ENCODE data around the gene IFT22. TPM values are rescaled to one million over a fixed set of nuclear protein-coding genes. Genes with fewer than 3 reads are reported as not detected.
"Not testable (repeated sequence)": the region's sequence is repeated elsewhere in the genome, so short reads cannot be mapped to it uniquely, and the experiment has no call there.

IFT22 gene
- total RNA-seq, 1 experiment from 2014 or later: 98.7 TPM

DNA sequence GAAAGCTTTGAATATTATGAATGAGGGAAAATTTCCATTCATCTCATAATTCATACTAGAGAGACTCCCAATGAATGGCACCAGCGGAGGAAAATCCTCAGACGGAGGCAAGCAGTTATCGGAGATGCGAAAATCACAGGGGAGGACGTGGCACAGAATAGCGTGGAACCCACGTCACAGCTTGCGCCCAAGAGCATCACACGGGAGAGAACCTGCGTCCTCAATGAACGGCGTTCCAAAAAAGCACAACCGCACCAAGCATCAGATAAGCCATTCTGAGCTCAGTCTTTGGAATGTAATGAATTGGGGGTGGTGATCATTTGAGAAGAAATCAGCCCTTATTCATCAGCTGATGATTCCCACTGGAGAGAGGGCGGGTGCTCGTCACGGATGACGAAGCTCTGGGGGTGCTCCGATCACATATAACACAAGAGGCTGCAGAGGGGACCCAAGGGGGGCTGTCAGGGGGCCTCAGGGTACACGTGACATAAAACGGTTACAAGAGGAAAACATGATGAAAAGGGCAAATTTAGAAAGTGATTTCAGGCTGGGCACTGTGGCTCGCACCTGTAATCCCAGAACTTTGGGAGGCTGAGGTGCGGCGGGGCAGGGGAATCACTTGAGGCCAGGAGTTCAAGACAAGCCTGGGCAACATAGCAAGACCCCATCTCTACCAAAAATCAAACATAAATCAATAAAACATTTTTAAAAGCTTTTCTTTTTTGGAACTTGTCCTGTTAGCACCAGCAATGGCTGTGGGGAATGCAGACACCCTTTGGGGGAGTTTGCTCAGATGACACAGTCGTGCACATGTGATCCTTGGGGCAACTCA is 42.9 kb downstream of the IFT22 start:
- no peak for DNase-seq (ENCODE audit: low read depth)

- DNase-seq (ENCODE audit: low read depth): no peak
These were observed 44.5 kb downstream of the IFT22 start for GRCh38 chr7:101277155-101277554.

DNA sequence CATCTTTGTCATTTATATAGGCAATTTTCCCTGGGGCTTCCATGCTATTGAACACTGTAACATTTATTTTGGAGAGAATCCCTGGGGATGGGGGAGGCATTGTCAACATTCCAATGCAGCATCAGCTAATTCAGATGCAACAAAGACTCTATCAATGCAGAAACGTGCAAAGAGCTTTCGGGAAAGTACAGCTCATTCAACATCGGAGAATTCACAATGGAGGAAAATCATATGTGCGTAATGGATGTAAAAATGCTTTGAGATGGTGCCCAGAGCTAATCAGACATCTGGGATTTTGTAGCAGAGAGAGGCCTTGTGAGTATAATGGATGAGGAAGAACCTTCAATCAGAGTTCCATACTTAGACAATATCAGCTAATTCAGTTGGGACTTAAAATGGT is 48.4 kb downstream of the IFT22 start:
- DNase-seq (ENCODE audit: low read depth): no peak

DNA sequence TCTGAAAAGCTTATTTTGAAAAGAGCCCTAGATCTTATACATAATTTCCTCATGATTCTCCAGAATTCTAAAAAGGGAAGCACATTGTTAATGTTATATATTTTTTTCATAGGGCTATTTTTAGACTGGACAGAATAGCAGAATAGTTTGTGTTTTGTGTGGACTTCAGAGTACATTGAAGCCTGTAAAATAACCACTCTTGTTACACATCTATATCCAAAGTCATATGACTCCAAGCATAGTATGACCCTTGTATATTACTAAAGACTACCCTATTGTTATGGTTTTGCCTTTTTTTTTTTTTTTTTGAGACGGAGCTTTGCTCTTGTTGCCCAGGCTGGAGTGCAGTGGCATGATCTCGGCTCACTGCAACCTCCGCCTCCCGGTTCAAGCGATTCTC is 50.6 kb downstream of the IFT22 start:
- no peak for DNase-seq (ENCODE audit: low read depth)

- no peak for DNase-seq (ENCODE audit: low read depth)
These were observed 51.9 kb downstream of the IFT22 start for GRCh38 chr7:101269664-101270063.

DNA sequence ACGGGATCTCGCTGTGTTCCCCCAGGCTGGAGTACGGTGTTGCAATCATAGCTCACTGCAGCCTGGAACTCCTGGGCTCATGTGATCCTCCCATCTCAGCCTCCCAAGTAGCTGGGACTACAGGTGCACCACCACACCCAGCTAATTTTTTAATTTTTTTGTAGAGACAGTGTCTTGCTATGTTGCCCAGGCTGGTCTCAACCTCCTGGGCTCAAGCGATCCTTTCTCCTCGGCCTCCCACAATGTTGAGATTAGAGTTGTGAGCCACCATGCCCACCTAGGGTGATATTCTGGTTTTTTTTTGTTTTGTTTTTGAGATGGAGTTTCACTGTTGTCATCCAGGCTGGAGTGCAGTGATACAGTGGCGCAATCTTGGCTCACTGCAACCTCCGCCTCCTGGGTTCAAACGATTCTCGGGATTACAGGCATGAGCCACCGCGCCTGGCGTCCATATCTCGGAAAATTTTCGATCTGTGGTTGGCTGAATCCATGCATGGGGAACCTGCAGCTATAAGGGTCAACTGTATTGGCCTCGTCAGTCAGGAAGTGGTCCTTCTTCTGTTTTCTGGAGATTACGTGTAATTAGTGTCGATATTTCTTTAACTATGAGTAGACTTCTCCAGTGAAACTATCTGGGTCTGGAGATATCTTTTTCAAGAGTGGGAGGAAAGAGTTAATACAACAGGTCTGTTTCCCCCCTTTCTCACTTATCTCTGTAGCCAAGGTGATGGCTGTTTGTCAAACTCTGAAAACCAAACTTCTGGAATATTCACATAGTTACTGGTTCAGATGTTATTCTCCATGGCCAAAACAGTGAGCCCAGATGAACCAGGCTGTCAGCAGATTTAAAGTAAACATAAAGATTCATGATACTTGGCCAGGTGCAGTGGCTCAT is 55.7 kb downstream of the IFT22 start:
- no peak for DNase-seq (ENCODE audit: low read depth)

DNA sequence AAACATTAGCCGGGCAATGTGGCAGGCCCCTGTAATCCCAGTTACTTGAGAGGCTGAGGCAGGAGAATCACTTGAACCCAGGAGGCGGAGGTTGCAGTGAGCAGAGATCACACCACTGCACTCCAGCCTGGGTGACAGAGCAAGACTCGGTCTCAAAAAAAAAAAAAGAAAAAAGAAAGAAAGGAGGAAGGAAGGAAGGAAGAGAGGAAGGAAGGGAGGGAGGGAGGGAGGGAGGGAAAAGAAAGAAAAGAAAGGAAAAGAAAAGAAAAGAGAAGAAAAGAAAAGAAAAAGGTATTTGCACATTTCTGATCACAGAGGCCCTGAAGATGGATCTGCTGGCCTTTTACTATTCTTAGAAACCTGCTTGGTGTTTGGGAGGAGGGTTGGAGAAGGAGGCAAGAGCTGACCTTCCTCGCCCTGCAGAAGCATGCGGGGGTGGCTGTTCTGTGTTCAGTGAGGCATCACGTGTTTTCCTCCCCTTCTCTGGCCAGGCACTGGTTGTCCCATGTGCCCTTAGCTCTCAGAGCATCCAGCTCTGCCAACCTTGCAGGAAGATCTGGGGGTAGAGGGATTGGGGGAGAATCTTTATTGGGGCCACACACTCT is 57.4 kb downstream of the IFT22 start:
- not testable (repeated sequence) for DNase-seq (ENCODE audit: low read depth)

Other genes with a start within 250 kb of the IFT22 start
- gene TRIM56, start 236.3 kb downstream of the IFT22 start, total RNA-seq (2014; rRNA removed; shearing (Covaris generic)): 9.8 and 12.6 TPM in 2 replicates
- gene SERPINE1, start 194.7 kb downstream of the IFT22 start, total RNA-seq (2014; rRNA removed; shearing (Covaris generic)): 674 and 845 TPM in 2 replicates
- 320 and 364 TPM in 2 replicates for gene AP1S1, start 167.3 kb downstream of the IFT22 start, total RNA-seq (2014; rRNA removed; shearing (Covaris generic))
- gene VGF, start 156.2 kb downstream of the IFT22 start, total RNA-seq (2014; rRNA removed; shearing (Covaris generic)): 6.5 and 10.3 TPM in 2 replicates
- gene NAT16, start 141.5 kb downstream of the IFT22 start, total RNA-seq (2014; rRNA removed; shearing (Covaris generic)): not detected in 2 replicates
- gene MOGAT3, start 120.8 kb downstream of the IFT22 start, total RNA-seq (2014; rRNA removed; shearing (Covaris generic)): not detected in 2 replicates
- gene PLOD3, start 104.2 kb downstream of the IFT22 start, total RNA-seq (2014; rRNA removed; shearing (Covaris generic)): 107 and 139 TPM in 2 replicates
- gene ZNHIT1, start 103.6 kb downstream of the IFT22 start, total RNA-seq (2014; rRNA removed; shearing (Covaris generic)): 271 and 277 TPM in 2 replicates
- 4.9 and 5.8 TPM in 2 replicates for gene CLDN15, start 84.0 kb downstream of the IFT22 start, total RNA-seq (2014; rRNA removed; shearing (Covaris generic))
- 294 and 310 TPM in 2 replicates for gene FIS1, start 76.7 kb downstream of the IFT22 start, total RNA-seq (2014; rRNA removed; shearing (Covaris generic))
- gene COL26A1, start 41.1 kb upstream of the IFT22 start, total RNA-seq (2014; rRNA removed; shearing (Covaris generic)): 0.11 TPM in 1 of 2 replicates, not detected in the other

All from Daoy (cell line).